Aorta (tissue), 5 donors: ENCODE data around the gene PROK1. TPM values are rescaled to one million over a fixed set of nuclear protein-coding genes. Genes with fewer than 3 reads are reported as not detected.
A peak's percentile ranks its signal among the peaks of the same experiment; 100 is the strongest.
"Not testable (repeated sequence)": the region's sequence is repeated elsewhere in the genome, so short reads cannot be mapped to it uniquely, and the experiment has no call there.

ENCODE experiments used
- ATAC-seq: fragments of 200-7000 bp; cut with Tn5 transposase; one replicate; pipeline ENCODE4 v1.9.1; 2022; ENCODE audit warnings: moderate library complexity; ENCODE audit not compliant: low FRiP score
- DNase-seq, 2 donors: peaks; one replicate each; pipeline ENCODE4 v3.0.0-alpha.2; 2020
- H3K27ac ChIP-seq, 2 donors: one replicate each; pipeline ENCODE4 v1.5.1; 2013; ENCODE audit warnings: low read length in 2 of 2, mild to moderate bottlenecking in 2 of 2, moderate library complexity in 2 of 2, control low read depth in 1 of 2, inconsistent platforms in 1 of 2, low read depth in 1 of 2
- H3K27me3 ChIP-seq, 2 donors: one replicate each; pipeline ENCODE4 v1.6.1; 2013; ENCODE audit warnings: control low read depth in 1 of 2, low read length in 1 of 2, mild to moderate bottlenecking in 1 of 2, moderate library complexity in 1 of 2; ENCODE audit not compliant: insufficient read depth in 2 of 2, control insufficient read depth in 1 of 2
- H3K36me3 ChIP-seq, 2 donors: one replicate each; pipeline ENCODE4 v1.6.1; 2013; ENCODE audit warnings: control low read depth in 1 of 2, low read length in 1 of 2, mild to moderate bottlenecking in 1 of 2; ENCODE audit not compliant: insufficient read depth in 2 of 2, control insufficient read depth in 1 of 2
- H3K4me1 ChIP-seq, 2 donors: one replicate each; pipeline ENCODE4 v1.6.1; 2013; ENCODE audit warnings: low read length in 2 of 2, control low read depth in 1 of 2, mild to moderate bottlenecking in 1 of 2, moderate library complexity in 1 of 2; ENCODE audit not compliant: insufficient read depth in 2 of 2, control insufficient read depth in 1 of 2
- H3K4me3 ChIP-seq, 2 donors: one replicate each; pipeline ENCODE4 v1.5.1; 2013; ENCODE audit warnings: low read length in 2 of 2, control low read depth in 1 of 2, mild to moderate bottlenecking in 1 of 2
- H3K9me3 ChIP-seq: one replicate; pipeline ENCODE4 v1.6.1; 2013; ENCODE audit warnings: mild to moderate bottlenecking, low read length; ENCODE audit not compliant: control insufficient read depth
- WGBS, 2 donors: extraction: QIAGEN DNeasy Blood & Tissue Kit; methylation state at CpG; one replicate each; pipeline ENCODE4 v1.1.7; 2013; 5-methylcytosine and 5-hydroxymethylcytosine counted together
- intact Hi-C, 2 donors: fragments of 100-400 bp; cut with DNase I; formaldehyde crosslinking; loops; one replicate each; pipeline versions ENCODE4 v1.14.2 to v1.15.0; 2022
- polyA plus RNA-seq, 2 donors: library from polyadenylated mRNA; stranded (reverse); fragments of 200-250 nt; gene quantifications; one replicate each; pipeline ENCODE4 v1.2.3, GENCODE V29; 2013
- total RNA-seq, 2 donors: library from RNA; stranded (reverse); fragmentation: NEBNext Ultra II Directional; extraction: Animal tissue kit (Norgen Biotek cat#: 25700); gene quantifications; one replicate each; pipeline ENCODE4 v1.2.1, GENCODE V29; 2021
- donor health status: healthy with polysubstance abuse.
- donor health status: Bipolar disorder and iron deficiency.
- donor health status: DM: no; HTN: no; CAD: no.
- donor health status: DM: no; HTN: no; CAD: no.
- donor health status: DM: yes; HTN: yes; CAD: no.

Gene PROK1
- total and polyA plus RNA-seq, 4 donors = 0.25 to 0.27 (median 0.26) TPM; not detected in 1

DNA sequence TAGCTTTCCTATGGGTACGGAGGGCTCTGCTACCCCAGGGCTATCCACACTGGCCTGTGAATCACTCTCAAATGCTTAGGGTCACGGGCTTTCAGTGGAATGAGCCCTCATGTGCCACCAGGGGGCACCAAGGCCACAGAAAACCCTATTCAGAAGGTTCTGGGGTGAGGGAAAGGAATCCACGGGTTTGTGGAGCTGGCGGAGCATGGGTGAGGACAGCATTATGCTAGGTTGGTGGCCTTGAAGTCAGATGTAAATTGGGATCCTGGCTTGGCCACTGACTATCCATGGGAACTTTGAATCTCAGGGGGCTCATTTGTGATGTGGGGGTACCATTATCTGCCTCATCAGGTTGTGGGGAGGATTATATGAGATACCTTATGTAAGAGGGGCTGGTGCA, 38.4 kb upstream of the PROK1 start:
- Histone ChIP-seq H3K4me3 (no peak overlapping the region), H3K36me3 (no peaks in the 10 kb centered on the region), H3K9me3 (no peaks in the 10 kb centered on the region), H3K27me3 (no peaks in the 10 kb centered on the region), H3K4me1 (no peaks in the 10 kb centered on the region), H3K27ac (no peak overlapping the region)
- ATAC-seq = peak; percentile 82
- intact Hi-C loops = loop anchor here (1.0 to 2.0 kb wide), 2 partner anchors 48 kb away; no protein-coding TSS in a partner anchor
- WGBS, 2 donors = 7 to 13% methylated on average over 4 of the region's 4 CpGs
- DNase-seq = peak; percentile 75 to 87

DNA sequence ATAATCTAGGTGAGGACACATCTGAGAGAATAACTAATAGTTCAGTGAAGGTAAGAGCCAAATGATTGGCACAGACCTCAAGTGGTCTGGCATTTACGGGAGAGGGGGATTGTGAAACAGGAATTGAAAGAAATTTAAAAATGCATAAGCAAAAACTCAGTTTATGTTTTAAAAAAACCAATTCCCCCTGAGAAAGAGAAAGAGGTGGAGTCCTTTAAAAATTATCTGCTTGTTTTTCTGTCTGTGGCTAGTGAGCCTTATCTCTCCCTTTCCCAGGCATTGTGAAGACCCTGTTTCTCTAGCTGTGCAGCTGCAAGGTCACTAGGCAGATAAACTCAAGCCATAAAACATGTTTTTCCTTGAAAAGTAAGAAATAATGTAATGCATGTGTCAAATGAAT, 37.9 kb upstream of the PROK1 start:
- H3K27me3 ChIP-seq, DNase-seq, H3K4me3 ChIP-seq, H3K9me3 ChIP-seq, H3K4me1 ChIP-seq, H3K36me3 ChIP-seq, ATAC-seq, H3K27ac ChIP-seq: not testable (repeated sequence)
- intact Hi-C loops = loop anchor here in 1 of 2 donors (2.0 kb wide), 1 partner anchor 48 kb away; no protein-coding TSS in a partner anchor
- WGBS, 2 donors = 57 to 58% methylated on average over 1 of the region's 1 CpG

DNA sequence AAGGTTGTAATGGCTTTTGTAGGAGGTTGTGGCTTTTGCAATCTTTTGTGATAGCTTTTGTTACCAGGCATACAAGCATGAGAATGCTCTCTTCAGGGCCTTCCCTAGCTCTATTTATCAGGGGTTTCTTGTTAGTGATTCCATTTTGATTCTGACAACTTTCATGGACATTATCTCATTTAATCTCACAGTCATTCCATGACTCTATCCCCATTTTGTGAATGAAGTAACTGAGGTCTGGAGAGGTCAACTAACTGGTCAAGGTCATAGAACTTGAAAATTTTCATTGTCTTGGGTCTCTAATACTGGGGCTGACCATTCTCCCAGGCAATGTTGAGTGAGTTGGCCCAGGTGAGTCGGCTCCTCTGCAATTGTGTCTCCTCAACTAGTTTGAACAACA, 32.2 kb upstream of the PROK1 start:
- Histone ChIP-seq H3K36me3 (no peaks in the 10 kb centered on the region), H3K4me3 (no peak overlapping the region), H3K27ac (no peak overlapping the region), H3K9me3 (no peaks in the 10 kb centered on the region), H3K4me1 (no peaks in the 10 kb centered on the region), H3K27me3 (no peaks in the 10 kb centered on the region)
- ATAC-seq = no peak
- intact Hi-C loops = no loop called here
- WGBS, 2 donors = 91 to 100% methylated on average over 1 of the region's 1 CpG
- no peak for DNase-seq

DNA sequence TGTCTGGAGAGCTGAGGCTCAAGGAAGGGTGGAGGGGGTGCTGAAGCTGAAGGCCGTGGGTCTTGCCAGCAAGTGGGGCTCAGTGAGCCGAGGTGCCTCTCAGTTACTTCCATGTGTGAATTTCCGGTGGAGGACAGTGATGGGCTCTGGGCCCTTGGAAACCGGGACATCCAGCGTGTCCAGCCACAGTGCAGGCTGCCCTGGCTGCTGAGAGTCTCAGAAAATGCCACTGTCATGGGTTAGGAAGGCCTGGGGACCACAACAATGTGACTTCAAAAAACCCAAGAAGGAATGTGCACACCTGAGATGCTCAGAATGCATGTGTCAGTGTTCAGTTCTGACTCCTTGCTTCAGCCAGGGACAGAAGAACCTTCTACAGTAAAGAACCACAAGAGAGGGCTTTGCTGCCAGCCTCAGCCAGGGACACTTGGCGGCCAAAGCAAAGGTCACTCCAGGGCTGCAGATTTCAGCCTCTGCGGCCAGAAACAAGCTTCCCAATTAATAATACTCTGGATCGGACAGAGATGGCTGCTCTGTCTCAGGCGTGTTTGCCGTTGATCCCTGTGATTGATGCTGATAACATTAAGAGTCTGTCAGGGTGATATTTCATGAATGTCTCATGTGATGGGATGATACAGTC, 30.8 kb upstream of the PROK1 start:
- no peak for DNase-seq
- H3K4me3 ChIP-seq = no peak overlapping the region
- no peaks in the 10 kb centered on the region for H3K36me3 ChIP-seq
- H3K27me3 ChIP-seq = no peaks in the 10 kb centered on the region
- no peak overlapping the region for H3K27ac ChIP-seq
- no peaks in the 10 kb centered on the region for H3K9me3 ChIP-seq
- intact Hi-C loops = no loop called here
- H3K4me1 ChIP-seq = no peaks in the 10 kb centered on the region
- ATAC-seq = no peak
- WGBS, 2 donors = 87 to 90% methylated on average over 10 of the region's 10 CpGs

DNA sequence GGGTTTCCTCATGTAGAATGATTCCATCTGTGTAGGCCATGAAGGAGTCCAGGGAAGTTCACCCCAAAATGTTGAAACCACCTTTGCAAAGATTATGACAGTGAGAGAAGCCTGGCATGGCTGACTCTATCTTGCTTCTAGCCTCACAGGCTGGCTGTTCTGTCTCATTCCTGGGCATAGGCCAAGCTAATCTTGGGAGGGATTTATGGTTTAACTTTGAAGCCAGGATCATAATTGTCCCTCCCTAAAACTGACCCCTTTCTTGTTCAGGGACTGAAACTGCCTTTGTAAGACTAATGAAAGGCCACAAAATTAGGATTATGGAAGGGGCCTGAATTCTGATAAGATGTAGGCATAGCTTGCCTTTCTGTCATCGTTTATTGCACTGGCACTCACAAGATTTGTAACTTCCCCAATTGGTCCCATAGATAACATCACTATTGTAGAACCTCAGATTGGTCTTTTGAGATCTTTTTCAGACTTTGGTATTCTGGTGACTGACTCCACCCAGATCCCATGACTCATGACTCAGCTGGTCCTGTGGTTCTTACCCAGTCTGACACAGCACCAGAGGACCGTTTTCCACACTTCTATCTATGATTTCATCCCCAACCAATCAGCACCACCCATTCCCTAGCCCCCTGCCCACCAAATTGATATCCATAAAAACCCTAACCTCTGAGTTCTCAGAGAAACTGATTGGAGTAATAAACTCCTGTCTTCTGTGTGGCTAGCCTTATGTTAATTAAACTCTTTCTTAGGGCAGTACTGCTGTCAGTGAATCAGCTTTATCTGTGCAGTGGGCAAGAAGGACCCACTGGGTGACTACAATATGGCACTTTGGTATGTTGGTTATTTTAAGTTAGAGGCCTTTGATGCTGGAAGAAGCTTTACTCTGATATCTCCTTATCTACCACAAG, 29.8 kb upstream of the PROK1 start:
- 62% methylated on average over 2 of the region's 2 CpGs for WGBS, 2 donors
- DNase-seq (peak in 1 of 2 donors; percentile 55), ATAC-seq (peak; percentile 55)

DNA sequence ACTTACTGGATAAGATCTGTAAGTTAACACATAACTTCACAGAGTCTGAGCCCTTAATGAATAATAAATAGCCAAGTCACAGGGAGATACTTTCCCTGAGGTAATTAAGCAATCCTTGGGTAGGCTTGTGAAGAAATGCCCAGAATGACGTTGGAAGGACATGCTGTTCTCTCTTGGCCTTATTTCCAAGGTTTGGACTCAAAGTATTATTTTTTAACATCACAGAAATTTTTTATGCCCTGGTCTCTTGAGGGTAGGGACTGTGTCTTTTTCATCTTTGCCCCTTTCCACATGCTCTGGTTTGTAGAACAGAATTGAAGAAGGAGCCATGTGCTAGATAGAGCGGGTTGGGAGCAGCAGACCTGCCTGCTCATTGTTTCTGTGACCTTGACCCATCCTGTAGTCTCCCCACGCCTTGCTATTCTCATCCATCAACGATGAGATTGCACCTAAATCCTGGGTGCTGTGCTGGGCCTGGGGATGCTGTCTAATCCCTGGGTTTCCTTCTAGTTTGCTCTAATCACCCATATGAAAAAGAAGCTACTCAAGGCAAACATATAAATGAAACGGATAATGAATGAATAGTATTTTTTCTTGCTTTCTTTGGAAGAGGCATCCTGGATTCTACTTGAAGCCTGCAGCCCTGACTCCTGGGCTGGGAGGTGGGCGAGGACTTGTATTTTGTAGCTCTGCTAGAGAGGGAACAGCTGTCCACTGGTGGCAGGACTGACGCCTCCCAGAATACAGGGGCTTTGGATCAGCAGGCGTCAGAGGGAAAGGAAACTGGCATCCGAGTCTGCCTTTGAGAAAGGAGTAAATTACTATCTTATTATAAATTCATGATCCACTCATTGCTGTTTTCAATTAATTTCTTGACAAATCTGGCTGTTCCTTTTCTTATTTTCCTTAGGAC, 26.0 kb upstream of the PROK1 start:
- ATAC-seq (peak; percentile 49), DNase-seq (no peak)
- no peaks in the 10 kb centered on the region for H3K4me1 ChIP-seq
- no peaks in the 10 kb centered on the region for H3K36me3 ChIP-seq
- H3K4me3 ChIP-seq = no peak overlapping the region
- no peak overlapping the region for H3K27ac ChIP-seq
- H3K9me3 ChIP-seq = no peaks in the 10 kb centered on the region
- 66 to 73% methylated on average over 9 of the region's 9 CpGs for WGBS, 2 donors
- intact Hi-C loops = no loop called here
- no peaks in the 10 kb centered on the region for H3K27me3 ChIP-seq

More for the DNA sequence above, 29.8 kb upstream of the PROK1 start:
- Histone ChIP-seq H3K27ac (no peak overlapping the region), H3K9me3 (no peaks in the 10 kb centered on the region), H3K4me3 (no peak overlapping the region), H3K27me3 (no peaks in the 10 kb centered on the region), H3K36me3 (no peaks in the 10 kb centered on the region), H3K4me1 (no peaks in the 10 kb centered on the region)
- intact Hi-C loops = no loop called here

DNA sequence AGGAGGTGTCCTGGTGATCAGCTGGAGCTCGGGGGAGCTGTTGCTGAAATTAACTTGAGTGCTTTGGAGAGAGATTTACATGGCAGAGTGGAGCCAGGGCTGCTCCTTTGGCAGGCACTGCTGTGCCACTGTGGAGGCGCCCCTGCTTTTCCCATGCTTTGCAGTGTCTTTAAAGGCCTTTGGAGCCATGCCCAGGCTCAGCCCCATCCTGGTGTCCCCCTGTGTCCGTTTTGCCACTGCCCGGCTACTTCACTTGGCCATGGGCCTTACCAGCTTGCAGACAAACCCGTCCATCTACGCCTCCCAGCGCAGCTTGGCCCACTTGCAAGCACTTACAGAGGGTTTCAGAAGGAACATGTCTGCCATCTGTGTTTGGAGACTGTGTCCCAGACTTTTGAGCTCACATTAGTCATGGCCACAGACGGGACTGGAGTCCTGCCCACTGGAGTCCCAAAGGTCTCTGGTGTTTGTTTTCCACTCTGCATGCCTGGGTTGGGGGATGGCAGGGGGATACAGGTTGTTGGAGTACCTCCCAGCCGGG, 25.3 kb upstream of the PROK1 start:
- H3K27ac ChIP-seq = no peak overlapping the region
- peak; percentile 61 for ATAC-seq
- no peaks in the 10 kb centered on the region for H3K9me3 ChIP-seq
- no peaks in the 10 kb centered on the region for H3K36me3 ChIP-seq
- H3K27me3 ChIP-seq = no peaks in the 10 kb centered on the region
- 15 to 25% methylated on average over 9 of the region's 9 CpGs for WGBS, 2 donors
- intact Hi-C loops = no loop called here
- H3K4me1 ChIP-seq = no peaks in the 10 kb centered on the region
- no peak for DNase-seq
- H3K4me3 ChIP-seq = no peak overlapping the region

DNA sequence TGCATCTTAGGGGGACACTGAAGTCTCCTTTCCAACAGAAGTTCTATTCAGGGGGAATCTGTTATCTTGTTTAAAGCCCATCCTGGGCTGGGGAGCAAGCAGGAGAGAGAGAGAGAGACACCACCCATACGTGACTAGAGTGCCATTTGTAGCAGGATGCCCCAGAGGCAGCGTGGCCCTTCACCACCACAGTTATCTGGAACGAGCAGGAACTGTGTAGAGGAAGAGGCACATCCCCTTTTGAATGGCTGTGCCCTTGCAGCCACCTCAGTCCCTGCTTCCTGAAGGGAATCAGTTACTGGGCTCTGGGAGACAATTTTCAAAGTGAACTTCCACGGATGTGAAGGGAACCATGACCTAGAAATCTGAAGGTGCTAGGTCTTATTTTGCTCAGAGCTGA, 24.1 kb upstream of the PROK1 start:
- Histone ChIP-seq H3K9me3 (no peaks in the 10 kb centered on the region), H3K4me3 (no peak overlapping the region), H3K36me3 (no peaks in the 10 kb centered on the region), H3K27ac (no peak overlapping the region), H3K27me3 (no peaks in the 10 kb centered on the region), H3K4me1 (no peaks in the 10 kb centered on the region)
- ATAC-seq (no peak), DNase-seq (no peak)
- intact Hi-C loops = no loop called here
- 80 to 83% methylated on average over 4 of the region's 4 CpGs for WGBS, 2 donors
